BLaER1 treated with 17β-estradiol and CSF1 and Interleukin-3, amounts not matched to agents 10 nM and 100 nM (cell line): ENCODE data around the gene DCDC1.

Experiments
- H3K27ac ChIP-seq, 11 experiments: shearing (Covaris generic); formaldehyde crosslinking; 2 replicates each; pipeline ENCODE4 v1.8.1; 2022
- H3K27me3 ChIP-seq, 11 experiments: shearing (Covaris generic); formaldehyde crosslinking; 2 replicates each; pipeline ENCODE4 v1.8.1; 2022
- H3K36me3 ChIP-seq, 11 experiments: shearing (Covaris generic); formaldehyde crosslinking; 2 replicates each; pipeline ENCODE4 v1.8.1; 2022
- H3K4me1 ChIP-seq, 10 experiments: shearing (Covaris generic); formaldehyde crosslinking; 2 replicates each; pipeline ENCODE4 v1.8.1; 2022
- H3K4me2 ChIP-seq, 11 experiments: shearing (Covaris generic); formaldehyde crosslinking; 2 replicates each; pipeline ENCODE4 v1.8.1; 2022
- H3K4me3 ChIP-seq, 10 experiments: shearing (Covaris generic); formaldehyde crosslinking; 2 replicates each; pipeline ENCODE4 v1.8.1; 2022
- H3K9ac ChIP-seq, 11 experiments: shearing (Covaris generic); formaldehyde crosslinking; 2 replicates each; pipeline ENCODE4 v1.8.1; 2022
- H3K9me3 ChIP-seq, 11 experiments: shearing (Covaris generic); formaldehyde crosslinking; replicated peaks in 1 of 11; 2 replicates each; pipeline ENCODE4 v1.8.1; 2022
- H4K20me1 ChIP-seq, 11 experiments: shearing (Covaris generic); formaldehyde crosslinking; 2 replicates each; pipeline ENCODE4 v1.8.1; 2022
- Cebpa-rat ChIP-seq, 11 experiments: shearing (Covaris generic); IDR thresholded peaks; 2 replicates each; pipeline ENCODE4 v1.8.1; 2022

Gene DCDC1

GRCh38 chr11:31102875-31103274, 266.7 kb downstream of the DCDC1 start:
- H3K4me3 ChIP-seq = no peak overlapping the region
- H3K27ac ChIP-seq = no peak overlapping the region
- no peaks in the 10 kb centered on the region for H3K36me3 ChIP-seq
- TF ChIP-seq Cebpa-rat (IDR thresholded peaks at IDR 0.05) = no peak
- H3K4me1 ChIP-seq = no peaks in the 10 kb centered on the region
- no peaks in the 10 kb centered on the region for H3K9me3 ChIP-seq
- H3K4me2 ChIP-seq = no peak overlapping the region
- no peak overlapping the region for H3K9ac ChIP-seq
- H4K20me1 ChIP-seq = no peaks in the 10 kb centered on the region
- H3K27me3 ChIP-seq = no peaks in the 10 kb centered on the region

GRCh38 chr11:31102316-31102715, 267.2 kb downstream of the DCDC1 start:
- Histone ChIP-seq H3K4me2 (no peak overlapping the region), H3K9me3 (no peaks in the 10 kb centered on the region), H3K9ac (no peak overlapping the region), H3K4me1 (no peaks in the 10 kb centered on the region), H3K36me3 (no peaks in the 10 kb centered on the region), H3K27ac (no peak overlapping the region), H4K20me1 (no peaks in the 10 kb centered on the region), H3K27me3 (no peaks in the 10 kb centered on the region), H3K4me3 (no peak overlapping the region)
- TF ChIP-seq Cebpa-rat (IDR thresholded peaks at IDR 0.05) = no peak

GRCh38 chr11:31096191-31096805, 273.2 kb downstream of the DCDC1 start:
- Histone ChIP-seq H3K36me3 (no peaks in the 10 kb centered on the region), H3K4me3 (no peak overlapping the region), H3K27ac (no peak overlapping the region), H3K4me1 (no peaks in the 10 kb centered on the region), H3K4me2 (no peak overlapping the region), H4K20me1 (no peaks in the 10 kb centered on the region), H3K9ac (no peak overlapping the region), H3K27me3 (no peaks in the 10 kb centered on the region), H3K9me3 (no peaks in the 10 kb centered on the region)
- no peak for TF ChIP-seq Cebpa-rat (IDR thresholded peaks at IDR 0.05)

- no peak overlapping the region for H3K27ac ChIP-seq
- H3K4me1 ChIP-seq = no peaks in the 10 kb centered on the region
- peaks cover 10 to 20% (median 18%) of the 10 kb centered on the region in 11 experiments; a peak in 21 of 22 replicates for H3K9me3 ChIP-seq
- H3K4me3 ChIP-seq = no peak overlapping the region
- no peak overlapping the region for H3K4me2 ChIP-seq
- H3K36me3 ChIP-seq = no peaks in the 10 kb centered on the region
- no peaks in the 10 kb centered on the region for H4K20me1 ChIP-seq
- H3K9ac ChIP-seq = no peak overlapping the region
- TF ChIP-seq Cebpa-rat (IDR thresholded peaks at IDR 0.05) = no peak
- no peaks in the 10 kb centered on the region for H3K27me3 ChIP-seq
These were observed 276.9 kb downstream of the DCDC1 start for GRCh38 chr11:31092638-31093037.

GRCh38 chr11:31089117-31089516, 280.4 kb downstream of the DCDC1 start:
- no peaks in the 10 kb centered on the region for H4K20me1 ChIP-seq
- no peak for TF ChIP-seq Cebpa-rat (IDR thresholded peaks at IDR 0.05)
- no peak overlapping the region for H3K4me3 ChIP-seq

GRCh38 chr11:31069447-31070205, 299.9 kb downstream of the DCDC1 start:
- peaks cover 0 to 13% (median 0%) of the 10 kb centered on the region in 10 experiments; a peak in 4 of 20 replicates for H3K4me1 ChIP-seq
- no peaks in the 10 kb centered on the region for H4K20me1 ChIP-seq
- H3K4me3 ChIP-seq = no peak overlapping the region
- H3K9ac ChIP-seq = no peak overlapping the region
- no peak overlapping the region for H3K27ac ChIP-seq
- no peak overlapping the region for H3K4me2 ChIP-seq
- no peaks in the 10 kb centered on the region for H3K9me3 ChIP-seq
- TF ChIP-seq Cebpa-rat (IDR thresholded peaks at IDR 0.05) = no peak
- no peaks in the 10 kb centered on the region for H3K27me3 ChIP-seq
- no peaks in the 10 kb centered on the region for H3K36me3 ChIP-seq

More at GRCh38 chr11:31089117-31089516, 280.4 kb downstream of the DCDC1 start:
- no peaks in the 10 kb centered on the region for H3K36me3 ChIP-seq
- H3K9ac ChIP-seq = no peak overlapping the region
- no peaks in the 10 kb centered on the region for H3K27me3 ChIP-seq
- no peaks in the 10 kb centered on the region for H3K4me1 ChIP-seq
- H3K4me2 ChIP-seq = no peak overlapping the region
- no peak overlapping the region for H3K27ac ChIP-seq
- peaks cover 10 to 20% (median 18%) of the 10 kb centered on the region in 11 experiments; a peak in 21 of 22 replicates for H3K9me3 ChIP-seq

- Histone ChIP-seq H3K36me3 (no peaks in the 10 kb centered on the region), H3K4me1 (peaks cover 0 to 4% (median 0%) of the 10 kb centered on the region in 10 experiments; a peak in 3 of 20 replicates), H4K20me1 (no peaks in the 10 kb centered on the region), H3K9ac (no peak overlapping the region), H3K27me3 (no peaks in the 10 kb centered on the region), H3K27ac (no peak overlapping the region), H3K9me3 (no peaks in the 10 kb centered on the region), H3K4me2 (no peak overlapping the region), H3K4me3 (no peak overlapping the region)
- no peak for TF ChIP-seq Cebpa-rat (IDR thresholded peaks at IDR 0.05)
These were observed 308.7 kb downstream of the DCDC1 start for GRCh38 chr11:31060880-31061279.

- no peak for TF ChIP-seq Cebpa-rat (IDR thresholded peaks at IDR 0.05)
- no peak overlapping the region for H3K27ac ChIP-seq
- H4K20me1 ChIP-seq = no peaks in the 10 kb centered on the region
- H3K4me2 ChIP-seq = no peak overlapping the region
- H3K9ac ChIP-seq = no peak overlapping the region
- no peaks in the 10 kb centered on the region for H3K27me3 ChIP-seq
- H3K36me3 ChIP-seq = no peaks in the 10 kb centered on the region
- H3K9me3 ChIP-seq = no peaks in the 10 kb centered on the region
- no peaks in the 10 kb centered on the region for H3K4me1 ChIP-seq
- no peak overlapping the region for H3K4me3 ChIP-seq
These were observed 310.0 kb downstream of the DCDC1 start for GRCh38 chr11:31059529-31059928.

- Histone ChIP-seq H3K4me2 (peak overlapping the region in 4 of 11 experiments; percentile 13 to 21 (median 16); a peak in 3 of 22 replicates), H3K9ac (no peak overlapping the region), H3K4me3 (no peak overlapping the region), H4K20me1 (no peaks in the 10 kb centered on the region), H3K27me3 (no peaks in the 10 kb centered on the region), H3K4me1 (peaks cover 0 to 7% (median 0%) of the 10 kb centered on the region in 10 experiments; a peak in 4 of 20 replicates), H3K36me3 (no peaks in the 10 kb centered on the region), H3K9me3 (peaks cover 0 to 27% (median 13%) of the 10 kb centered on the region in 11 experiments; a peak in 13 of 22 replicates), H3K27ac (no peak overlapping the region)
- no peak for TF ChIP-seq Cebpa-rat (IDR thresholded peaks at IDR 0.05)
These were observed 319.3 kb downstream of the DCDC1 start for GRCh38 chr11:31050061-31050765.
